Measurements from ENCODE around the gene PJVK. TPM values are rescaled to one million over a fixed set of nuclear protein-coding genes. Genes with fewer than 3 reads are reported as not detected.

PJVK gene
- total and polyA plus RNA-seq, 2 of the 13 experiments (the other 11 are each of a cell fraction or from before 2014, with no cell fraction given), result 1.2 to 2.6 TPM

GRCh38 chr2:178480227-178481181, 29.3 kb downstream of the PJVK start, which contains the start of gene PLEKHA3 (continued):
- TF ChIP-seq MXD3 (CRISPR knock-in tag; IDR thresholded peaks at IDR 0.05), result no peak
- peak; percentile 95 for TF ChIP-seq SPEN (CRISPR knock-in tag; IDR thresholded peaks at IDR 0.05; ENCODE audit: low read depth)
- no peak for TF ChIP-seq ZNF430 (CRISPR knock-in tag; IDR thresholded peaks at IDR 0.05)
- TF ChIP-seq MATR3 (CRISPR knock-in tag; IDR thresholded peaks at IDR 0.05), result no peak
- no peak for TF ChIP-seq TSC22D2 (CRISPR knock-in tag; IDR thresholded peaks at IDR 0.05; ENCODE audit: borderline replicate concordance)
- no peak for TF ChIP-seq RORA (CRISPR knock-in tag; IDR thresholded peaks at IDR 0.05)
- no peak for TF ChIP-seq ZNF577 (CRISPR knock-in tag; IDR thresholded peaks at IDR 0.05; ENCODE audit: borderline replicate concordance, low read depth)
- TF ChIP-seq HHEX (CRISPR knock-in tag; IDR thresholded peaks at IDR 0.05), result no peak
- TF ChIP-seq CCAR2 (optimal IDR thresholded peaks at IDR 0.05; ENCODE audit: low read depth, low read length), result no peak
- TF ChIP-seq ZNF432 (CRISPR knock-in tag; IDR thresholded peaks at IDR 0.05; ENCODE audit: borderline replicate concordance), result no peak
- TF ChIP-seq ZSCAN20 (CRISPR knock-in tag; IDR thresholded peaks at IDR 0.05; ENCODE audit: borderline replicate concordance), result peak; percentile 91
- no peak; the same call in 1 of the 2 replicates for TF ChIP-seq ZNF749 (CRISPR knock-in tag; IDR thresholded peaks at IDR 0.05; ENCODE audit: borderline replicate concordance)
- TF ChIP-seq ZNF224 (CRISPR knock-in tag; IDR thresholded peaks at IDR 0.05), result peak; percentile 73; the same call in 1 of the 2 replicates
- no peak for TF ChIP-seq CERS6 (CRISPR knock-in tag; IDR thresholded peaks at IDR 0.05)
- TF ChIP-seq FOXA3 (CRISPR knock-in tag; IDR thresholded peaks at IDR 0.05), result peak; percentile 61
- 0 out of 2 replicates have a peak, but pooled peaks have one; percentile 56 for TF ChIP-seq ZNF790 (CRISPR knock-in tag; IDR thresholded peaks at IDR 0.05; ENCODE audit: borderline replicate concordance)
